GM12874 (cell line): ENCODE results near the gene GPRC5A.

ENCODE experiments used
- CTCF ChIP-seq: IDR thresholded peaks from 2 replicates; pipeline ENCODE4 v1.5.1; 2011; ENCODE audit warnings: low read depth, mild to moderate bottlenecking, control low read depth, low read length, moderate library complexity; ENCODE audit not compliant: insufficient read depth

The GPRC5A gene

DNA sequence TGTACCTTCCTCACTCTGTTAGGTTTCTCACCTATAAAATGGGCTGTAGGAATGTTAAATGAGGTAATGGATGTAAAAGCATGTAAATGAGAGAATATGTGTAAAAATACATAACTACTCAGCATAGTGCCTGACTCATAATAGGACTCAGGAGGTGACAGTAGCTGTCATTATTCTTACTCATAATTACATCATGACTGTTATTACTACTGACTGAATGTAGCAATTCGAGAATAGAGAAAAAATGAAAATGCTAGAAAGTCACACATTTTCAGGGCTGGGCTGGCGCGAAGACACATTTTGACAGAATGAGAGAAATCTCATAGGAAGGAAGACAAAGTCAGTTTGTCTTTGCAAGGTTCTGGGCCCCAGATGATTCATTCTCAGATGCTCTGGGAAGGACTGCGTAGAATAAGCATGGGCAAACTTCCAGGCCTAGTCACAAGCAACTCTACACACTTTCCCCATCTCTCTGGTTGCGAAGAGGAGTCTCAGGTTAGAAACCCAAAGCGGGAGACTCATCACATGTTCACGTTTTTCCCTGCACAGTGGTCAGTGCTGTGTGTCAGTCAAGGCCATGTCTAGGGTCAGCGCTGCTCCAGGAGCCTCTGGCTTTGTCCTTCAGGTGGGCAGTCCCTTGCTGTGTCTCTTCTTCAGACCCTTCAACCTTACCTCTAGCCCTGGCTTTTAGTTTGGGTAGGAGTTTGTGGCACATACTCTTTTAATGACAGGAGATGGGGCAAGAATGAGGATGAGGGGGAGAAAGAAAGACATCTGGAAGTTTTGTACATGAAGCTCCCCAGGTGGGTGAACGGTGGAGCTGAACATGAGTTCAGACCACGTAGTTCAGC lies 8.4 kb downstream of the GPRC5A start:
- TF ChIP-seq CTCF: no peak

DNA sequence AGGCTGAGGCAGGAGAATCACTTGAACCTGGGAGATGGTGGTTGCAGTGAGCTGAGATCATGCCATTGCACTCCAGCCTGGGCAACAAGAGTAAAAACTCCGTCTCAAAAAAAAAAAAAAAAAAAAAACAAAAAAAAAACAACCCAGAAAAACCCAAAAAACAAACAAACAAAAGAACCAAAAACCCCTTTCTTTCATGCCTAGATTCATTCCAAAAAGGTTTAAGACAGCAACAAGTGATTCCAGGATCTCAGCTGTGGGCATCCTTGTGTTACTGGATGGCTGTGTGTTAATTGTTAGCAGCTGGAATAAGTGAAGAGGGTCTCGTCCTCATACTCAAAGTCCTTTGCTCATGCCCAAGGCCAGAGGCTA lies 9.4 kb downstream of the GPRC5A start:
- no peak for TF ChIP-seq CTCF

DNA sequence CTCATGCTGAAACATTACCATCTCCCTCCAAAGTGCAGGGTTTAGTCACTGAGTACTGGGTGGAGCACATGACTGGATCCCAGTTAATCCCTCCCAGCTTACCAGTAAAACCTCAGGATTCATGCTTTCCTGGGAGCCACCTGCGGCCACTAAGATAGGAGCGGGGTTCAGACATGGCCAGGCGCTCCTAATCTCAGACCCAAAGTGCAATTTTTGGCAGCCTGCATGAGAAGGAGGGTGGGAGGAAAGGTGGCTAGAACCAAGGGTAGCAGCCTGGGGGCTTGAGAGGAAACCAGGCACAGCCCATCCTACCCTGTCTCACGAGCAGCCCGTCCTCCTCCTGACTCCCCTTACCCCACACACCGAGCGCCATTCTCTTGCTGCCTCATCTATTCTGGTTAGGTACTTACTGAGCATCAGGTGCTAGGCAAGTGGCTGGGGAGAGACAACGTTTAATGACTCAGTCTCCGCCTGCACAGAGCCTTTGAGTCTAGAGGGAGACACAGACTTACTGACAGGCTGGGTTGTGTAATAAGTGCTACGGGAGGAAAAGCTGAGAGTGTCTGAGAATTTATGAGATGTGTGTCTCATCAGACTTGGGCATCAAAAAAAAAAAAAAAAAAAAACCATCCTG lies 9.9 kb downstream of the GPRC5A start:
- TF ChIP-seq CTCF: no peak

- TF ChIP-seq CTCF: no peak
Observed at GRCh38 chr12:12902036-12902435, 10.7 kb downstream of the GPRC5A start.

DNA sequence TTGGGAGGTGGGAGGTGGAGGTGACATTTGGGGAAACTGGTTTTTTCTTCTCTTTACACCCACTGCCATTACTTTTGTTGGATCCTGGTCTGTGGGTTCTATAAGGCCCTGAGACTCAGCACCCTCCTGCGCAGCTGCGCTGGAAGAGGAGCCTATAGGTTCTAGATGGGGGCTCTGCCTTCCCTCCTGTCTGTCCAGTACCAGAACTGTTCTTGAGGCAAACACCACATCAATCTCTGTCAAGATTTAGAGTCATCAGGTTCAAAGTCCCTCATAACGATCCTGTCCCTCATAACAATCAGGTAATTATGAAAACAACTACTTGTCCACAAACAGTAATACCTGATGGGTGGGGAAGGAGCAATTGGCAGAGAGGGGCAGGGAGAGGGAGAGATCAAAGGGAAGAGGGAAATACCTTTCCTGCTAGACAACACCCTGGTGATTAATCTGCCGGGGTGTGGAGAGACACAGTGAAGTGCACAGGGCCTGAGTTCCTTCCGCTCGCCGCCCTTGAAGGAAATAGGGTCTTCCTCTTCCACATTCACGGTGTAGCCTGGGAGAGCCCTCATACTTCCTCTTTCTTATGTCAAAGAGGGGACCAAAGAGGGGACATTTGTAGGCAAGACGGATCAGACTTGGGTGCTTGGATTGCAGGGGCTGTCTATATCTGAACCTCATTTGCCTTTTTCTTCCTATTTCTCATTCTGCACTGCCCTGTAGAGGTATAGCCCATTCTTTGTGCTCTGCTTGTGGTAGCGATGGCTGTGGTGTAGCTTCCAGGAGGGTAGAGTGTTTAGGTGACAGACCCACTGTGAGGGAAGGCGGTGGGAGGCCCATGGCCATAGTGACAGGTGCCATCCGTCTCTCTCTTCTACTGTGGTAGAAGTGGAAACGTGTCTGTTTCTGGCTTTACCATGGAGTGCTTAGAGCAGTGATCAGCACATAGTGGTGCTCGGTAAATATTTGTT lies 12.6 kb downstream of the GPRC5A start:
- TF ChIP-seq CTCF: no peak

- TF ChIP-seq CTCF: no peak
Observed at GRCh38 chr12:12907552-12907951, 16.2 kb downstream of the GPRC5A start.

- no peak for TF ChIP-seq CTCF
Observed at GRCh38 chr12:12908252-12908651, 16.9 kb downstream of the GPRC5A start.
